Measurements from ENCODE around the gene PCMTD2. TPM values are rescaled to one million over a fixed set of nuclear protein-coding genes. Genes with fewer than 3 reads are reported as not detected.
A peak's percentile ranks its signal among the peaks of the same experiment; 100 is the strongest.
"Not testable (repeated sequence)": the region's sequence is repeated elsewhere in the genome, so short reads cannot be mapped to it uniquely, and the experiment has no call there.

The PCMTD2 gene
- total RNA-seq, 2 donors from 2014 or later = 23.3 to 35.7 TPM

- Histone ChIP-seq H3K27me3 (no peaks in the 10 kb centered on the region), H3K9ac (ENCODE audit: low read depth in 2 of 2, low read length in 2 of 2) (no peak overlapping the region), H3K4me1 (no peaks in the 10 kb centered on the region), H3K9me3 (no peaks in the 10 kb centered on the region), H3K36me3 (no peaks in the 10 kb centered on the region), H3K27ac (no peak overlapping the region), H3K4me3 (no peak overlapping the region)
- DNase-seq = no peak
- intact Hi-C loops (cut with DNase I) = no loop called here
- TF ChIP-seq CTCF (IDR thresholded peaks at IDR 0.05) = no peak
Measured at GRCh38 chr20:64278317-64278681, 22.8 kb downstream of the PCMTD2 start.

GRCh38 chr20:64279826-64280459 lies 24.4 kb downstream of the PCMTD2 start:
- no peak for TF ChIP-seq CTCF (IDR thresholded peaks at IDR 0.05)
- H3K27me3 ChIP-seq = no peaks in the 10 kb centered on the region
- no peak overlapping the region for H3K9ac ChIP-seq (ENCODE audit: low read depth in 2 of 2, low read length in 2 of 2)
- H3K4me3 ChIP-seq = no peak overlapping the region
- intact Hi-C loops (cut with DNase I) = no loop called here
- H3K9me3 ChIP-seq = no peaks in the 10 kb centered on the region
- DNase-seq = no peak
- no peaks in the 10 kb centered on the region for H3K4me1 ChIP-seq
- no peaks in the 10 kb centered on the region for H3K36me3 ChIP-seq
- no peak overlapping the region for H3K27ac ChIP-seq

GRCh38 chr20:64280460-64280843 lies 24.9 kb downstream of the PCMTD2 start:
- H3K27ac ChIP-seq = no peak overlapping the region
- H3K4me3 ChIP-seq = no peak overlapping the region
- no peaks in the 10 kb centered on the region for H3K4me1 ChIP-seq
- H3K36me3 ChIP-seq = no peaks in the 10 kb centered on the region
- H3K9me3 ChIP-seq = no peaks in the 10 kb centered on the region
- no peak for DNase-seq
- no peaks in the 10 kb centered on the region for H3K27me3 ChIP-seq
- no peak overlapping the region for H3K9ac ChIP-seq (ENCODE audit: low read depth in 2 of 2, low read length in 2 of 2)
- TF ChIP-seq CTCF (IDR thresholded peaks at IDR 0.05) = no peak
- intact Hi-C loops (cut with DNase I) = no loop called here

GRCh38 chr20:64283646-64284045 lies 28.1 kb downstream of the PCMTD2 start:
- intact Hi-C loops (cut with DNase I) = no loop called here
- Histone ChIP-seq H3K27me3 (no peaks in the 10 kb centered on the region), H3K9ac (ENCODE audit: low read depth in 2 of 2, low read length in 2 of 2) (no peak overlapping the region), H3K36me3 (no peaks in the 10 kb centered on the region), H3K4me1 (no peaks in the 10 kb centered on the region), H3K9me3 (no peaks in the 10 kb centered on the region), H3K27ac (no peak overlapping the region), H3K4me3 (no peak overlapping the region)
- DNase-seq = no peak
- no peak for TF ChIP-seq CTCF (IDR thresholded peaks at IDR 0.05)

GRCh38 chr20:64285579-64286446 lies 30.3 kb downstream of the PCMTD2 start:
- H3K4me1 ChIP-seq; H3K36me3 ChIP-seq; H3K4me3 ChIP-seq; H3K9ac ChIP-seq (ENCODE audit: low read depth in 2 of 2, low read length in 2 of 2); H3K27ac ChIP-seq; intact Hi-C loops (cut with DNase I); H3K9me3 ChIP-seq; H3K27me3 ChIP-seq: not testable (repeated sequence)
- DNase-seq = peak; percentile 74
- peak; percentile 61 for TF ChIP-seq CTCF (IDR thresholded peaks at IDR 0.05)

GRCh38 chr20:64286447-64287263 lies 31.1 kb downstream of the PCMTD2 start:
- DNase-seq; H3K4me1 ChIP-seq; H3K36me3 ChIP-seq; intact Hi-C loops (cut with DNase I); H3K9ac ChIP-seq (ENCODE audit: low read depth in 2 of 2, low read length in 2 of 2); H3K27ac ChIP-seq; H3K4me3 ChIP-seq; H3K9me3 ChIP-seq; H3K27me3 ChIP-seq: not testable (repeated sequence)

GRCh38 chr20:64287264-64287590 lies 31.7 kb downstream of the PCMTD2 start:
- not testable (repeated sequence) for DNase-seq; H3K36me3 ChIP-seq; H3K9ac ChIP-seq (ENCODE audit: low read depth in 2 of 2, low read length in 2 of 2)

GRCh38 chr20:64292167-64292566 lies 36.6 kb downstream of the PCMTD2 start:
- H3K9me3 ChIP-seq; H3K36me3 ChIP-seq; H3K27me3 ChIP-seq; DNase-seq; H3K4me1 ChIP-seq; H3K9ac ChIP-seq (ENCODE audit: low read depth in 2 of 2, low read length in 2 of 2); intact Hi-C loops (cut with DNase I); H3K27ac ChIP-seq; H3K4me3 ChIP-seq: not testable (repeated sequence)

More at GRCh38 chr20:64287264-64287590, 31.7 kb downstream of the PCMTD2 start:
- H3K4me1 ChIP-seq; intact Hi-C loops (cut with DNase I); H3K27me3 ChIP-seq; H3K9me3 ChIP-seq; H3K4me3 ChIP-seq; H3K27ac ChIP-seq: not testable (repeated sequence)

Measured in colonic mucosa (tissue), 4 donors.